HG03103 (cell line): ENCODE data around the gene CIDEA.

Experiments used
- ATAC-seq: cut with Tn5 transposase; IDR thresholded peaks from one replicate; pipeline ENCODE4 v1.9.1; 2021; ENCODE audit warnings: low read depth; ENCODE audit not compliant: unreplicated experiment

The CIDEA gene

DNA sequence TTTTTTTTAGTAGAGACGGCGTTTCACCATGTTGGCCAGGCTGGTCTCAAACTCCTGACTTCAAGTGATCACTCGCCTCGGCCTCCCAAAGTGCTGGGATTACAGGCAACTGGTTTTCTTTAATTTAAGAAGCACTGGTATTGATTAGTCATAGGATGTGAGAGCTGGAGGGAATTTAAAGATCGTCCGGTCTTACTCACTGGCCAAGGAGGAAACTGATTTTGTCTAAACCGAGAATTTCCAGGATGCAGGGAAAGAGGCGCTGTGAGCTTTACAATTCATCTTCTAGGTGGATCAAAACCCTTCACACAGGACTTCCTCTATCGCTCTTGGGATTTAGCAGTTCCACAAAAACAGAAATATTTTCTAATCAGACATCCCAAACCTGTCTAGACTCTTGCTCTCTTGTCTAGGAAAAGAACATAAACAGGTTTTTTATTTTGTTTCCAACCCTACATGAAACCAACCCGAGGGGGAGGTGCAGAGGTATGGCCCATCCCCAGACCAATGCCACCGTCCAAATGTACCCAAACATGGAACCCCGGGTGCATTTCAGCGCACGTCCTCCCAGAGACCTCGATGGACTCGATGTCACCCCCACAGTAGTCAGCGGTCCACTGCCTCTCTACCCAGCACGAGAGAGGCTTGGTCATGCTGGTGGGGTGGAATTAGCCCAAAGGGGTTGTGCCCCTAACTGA lies 41.4 kb downstream of the CIDEA start:
- no peak for ATAC-seq

DNA sequence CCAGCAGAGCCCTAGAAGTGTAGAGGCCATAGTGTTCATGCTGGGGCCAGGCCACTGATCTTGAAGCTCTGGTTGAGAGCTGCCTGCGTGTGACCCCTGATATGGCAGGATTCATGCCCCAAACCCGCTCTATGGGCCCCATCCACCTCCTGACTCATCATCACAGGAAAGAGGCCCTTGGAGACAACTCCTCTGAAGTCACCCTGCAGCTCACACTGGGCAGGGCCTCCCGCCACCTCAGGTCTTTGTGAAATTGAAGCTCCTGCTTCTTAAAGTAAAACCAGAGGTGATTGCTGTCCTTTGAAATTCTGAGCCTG lies 41.9 kb downstream of the CIDEA start:
- ATAC-seq, result no peak

DNA sequence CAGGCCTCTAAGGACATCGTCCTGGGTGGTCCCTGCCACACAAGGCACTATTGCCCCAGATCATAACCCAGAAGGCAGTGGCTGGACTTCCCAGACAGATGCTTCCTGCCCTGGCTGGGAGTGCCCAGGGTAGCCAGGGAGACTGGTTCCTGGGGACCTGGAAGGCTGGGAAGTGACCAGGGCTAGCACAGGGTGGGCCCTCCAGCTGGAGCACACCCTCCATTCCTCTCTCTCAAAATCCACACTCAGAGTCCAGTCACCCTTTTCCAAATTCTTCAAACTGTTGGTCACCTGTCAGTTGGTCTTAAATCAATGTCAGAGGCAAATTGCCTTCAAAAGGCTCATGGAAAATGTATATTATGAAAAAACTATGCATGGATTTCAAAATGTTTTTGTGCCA lies 42.3 kb downstream of the CIDEA start:
- no peak for ATAC-seq

DNA sequence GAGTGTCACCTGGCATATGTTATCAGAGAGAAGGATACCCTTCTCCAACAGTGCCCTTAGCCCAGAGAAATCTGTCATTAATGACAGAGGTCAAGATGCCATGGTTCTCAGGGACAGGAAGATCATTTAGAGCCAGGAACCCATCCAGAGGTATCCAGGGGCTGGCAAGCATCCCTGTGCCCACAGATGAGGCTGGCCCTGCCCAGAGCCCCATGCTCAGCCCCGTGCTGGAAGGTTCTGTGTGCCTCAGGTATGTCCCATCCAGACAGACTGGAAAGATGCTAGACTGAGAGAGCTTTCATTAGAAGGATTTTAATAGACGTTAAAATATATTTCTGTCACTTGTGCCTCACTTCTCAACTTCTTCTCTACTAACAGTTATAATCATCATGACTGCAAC lies 45.7 kb downstream of the CIDEA start:
- ATAC-seq, result no peak

DNA sequence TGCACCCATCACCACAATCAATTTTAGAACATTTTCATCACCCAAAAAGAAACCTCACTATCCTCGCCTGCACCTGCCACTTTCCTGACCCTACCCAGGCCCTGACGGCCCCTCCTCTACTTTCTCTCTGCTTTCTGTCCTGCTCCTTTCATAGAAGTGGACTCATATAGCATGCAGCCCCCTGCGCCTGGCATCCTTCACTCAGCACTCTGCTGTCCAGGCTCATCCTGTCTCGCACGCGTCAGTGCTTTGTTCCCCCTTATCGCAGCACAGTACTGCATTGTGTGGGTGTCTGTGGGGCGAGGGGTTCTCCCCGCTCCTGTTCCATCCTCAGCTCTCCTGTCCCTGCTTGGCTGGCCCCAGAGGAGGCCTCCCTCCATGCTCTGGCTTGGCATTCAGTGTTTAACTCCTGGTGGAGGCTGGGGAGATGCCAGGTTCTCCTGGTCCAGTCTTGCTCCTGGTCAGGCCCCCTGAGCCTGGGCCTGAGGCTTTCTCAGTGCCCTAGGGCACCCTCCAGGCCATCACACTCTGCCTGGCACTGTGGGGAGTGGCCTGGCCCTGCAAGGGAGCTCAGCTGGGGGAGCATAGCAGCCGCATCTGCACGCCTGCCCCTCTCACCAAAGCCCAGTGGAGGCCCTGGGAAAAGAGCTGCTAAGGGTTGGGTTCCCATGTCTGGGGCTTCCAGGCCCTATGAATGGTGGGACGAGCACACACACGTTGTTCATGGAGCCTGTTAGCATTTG lies 47.3 kb downstream of the CIDEA start:
- ATAC-seq, result no peak

DNA sequence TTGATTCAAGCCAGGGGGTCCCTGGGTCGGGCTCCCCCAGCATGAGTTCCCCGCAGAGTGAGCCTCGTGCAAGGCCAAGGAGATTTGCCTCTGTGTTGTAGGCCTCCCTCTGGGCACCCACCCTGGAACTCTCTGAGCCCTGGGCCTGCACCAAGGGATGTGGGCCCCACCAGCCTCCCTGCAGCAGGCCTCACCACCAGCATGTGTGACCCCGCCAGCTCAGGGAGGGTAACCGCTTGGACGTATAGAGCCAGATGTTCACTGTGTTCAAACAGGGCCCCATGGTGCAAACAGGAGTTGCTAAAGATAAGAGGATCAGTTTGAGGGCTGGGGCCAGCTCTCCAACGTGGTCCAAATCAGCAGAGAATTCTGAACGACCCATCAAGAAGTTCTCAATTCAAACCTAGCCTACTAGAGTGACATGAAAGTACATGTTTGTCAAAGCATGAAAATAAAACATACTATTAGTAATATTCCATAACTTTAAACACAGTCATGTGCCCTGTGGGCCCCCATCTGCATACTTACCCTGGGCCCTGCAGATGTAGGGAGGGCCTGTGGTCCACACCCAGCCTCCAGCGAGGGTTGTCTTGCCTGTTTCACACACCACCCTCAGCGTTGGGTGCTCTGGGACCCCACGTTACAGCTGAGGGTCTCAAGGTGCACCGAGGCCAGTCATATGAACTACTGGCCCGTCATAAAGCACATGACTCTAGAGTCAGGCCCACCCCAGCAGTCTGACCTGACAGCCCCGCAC lies 48.4 kb downstream of the CIDEA start:
- no peak for ATAC-seq

DNA sequence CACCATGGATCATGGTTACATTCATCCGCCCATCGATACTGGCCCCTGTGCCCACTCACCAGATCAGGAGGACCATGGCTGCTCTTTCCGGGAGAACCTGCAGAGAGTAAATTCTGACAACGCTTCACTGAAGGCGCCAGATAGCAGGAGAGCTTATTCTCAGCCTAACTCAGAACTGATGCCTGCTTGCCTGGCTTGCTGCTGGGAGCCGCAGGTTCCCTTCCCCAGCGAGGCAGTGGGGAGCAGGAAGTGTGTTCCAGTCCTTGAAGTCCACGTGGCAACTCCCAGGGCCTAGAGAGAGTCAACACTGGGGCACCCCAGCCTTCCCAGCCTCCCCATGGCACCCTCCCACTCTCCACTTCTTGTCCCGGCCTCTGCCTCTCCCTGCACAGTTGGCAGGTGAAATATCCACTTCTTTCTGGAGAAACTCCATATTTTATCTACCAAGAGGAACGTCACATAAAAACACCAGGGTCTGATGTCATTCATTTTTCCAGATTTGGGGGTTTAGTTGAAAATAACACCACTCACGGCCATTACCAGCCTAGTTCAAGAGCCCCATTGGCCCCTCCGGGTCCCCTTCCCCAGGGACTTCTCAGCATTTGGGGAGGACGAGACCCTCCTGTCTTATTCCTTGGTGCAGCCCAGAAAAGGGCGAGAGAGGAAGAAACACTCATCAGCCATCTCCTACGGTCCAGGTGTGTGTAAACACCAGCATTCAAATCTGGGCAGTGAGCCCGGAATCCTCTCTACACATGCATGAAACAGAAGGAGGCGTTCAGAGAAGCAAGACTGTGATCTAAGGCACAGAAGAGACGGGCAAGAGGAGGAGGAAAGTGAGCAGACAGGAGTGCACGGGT lies 50.4 kb downstream of the CIDEA start:
- no peak for ATAC-seq

DNA sequence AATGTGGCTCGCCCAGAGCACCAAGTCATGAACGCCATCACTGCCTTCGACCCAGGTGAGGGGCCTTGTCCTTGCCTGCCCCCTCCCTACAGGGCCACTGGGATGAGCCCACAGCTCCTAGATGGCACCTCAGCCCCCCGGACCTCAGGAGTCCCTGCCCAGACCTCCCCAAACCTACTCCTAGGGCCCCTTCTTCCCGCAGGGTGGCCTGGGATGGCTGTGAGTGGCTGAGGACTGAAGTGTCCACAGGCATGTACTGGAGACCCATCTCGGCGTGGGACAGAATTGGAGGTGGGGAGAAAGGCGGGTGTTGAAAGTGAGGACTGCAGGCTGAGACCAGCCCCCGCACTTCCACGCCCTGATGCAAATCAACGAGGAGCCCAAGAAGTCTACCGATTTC lies 51.0 kb downstream of the CIDEA start:
- ATAC-seq, result no peak

DNA sequence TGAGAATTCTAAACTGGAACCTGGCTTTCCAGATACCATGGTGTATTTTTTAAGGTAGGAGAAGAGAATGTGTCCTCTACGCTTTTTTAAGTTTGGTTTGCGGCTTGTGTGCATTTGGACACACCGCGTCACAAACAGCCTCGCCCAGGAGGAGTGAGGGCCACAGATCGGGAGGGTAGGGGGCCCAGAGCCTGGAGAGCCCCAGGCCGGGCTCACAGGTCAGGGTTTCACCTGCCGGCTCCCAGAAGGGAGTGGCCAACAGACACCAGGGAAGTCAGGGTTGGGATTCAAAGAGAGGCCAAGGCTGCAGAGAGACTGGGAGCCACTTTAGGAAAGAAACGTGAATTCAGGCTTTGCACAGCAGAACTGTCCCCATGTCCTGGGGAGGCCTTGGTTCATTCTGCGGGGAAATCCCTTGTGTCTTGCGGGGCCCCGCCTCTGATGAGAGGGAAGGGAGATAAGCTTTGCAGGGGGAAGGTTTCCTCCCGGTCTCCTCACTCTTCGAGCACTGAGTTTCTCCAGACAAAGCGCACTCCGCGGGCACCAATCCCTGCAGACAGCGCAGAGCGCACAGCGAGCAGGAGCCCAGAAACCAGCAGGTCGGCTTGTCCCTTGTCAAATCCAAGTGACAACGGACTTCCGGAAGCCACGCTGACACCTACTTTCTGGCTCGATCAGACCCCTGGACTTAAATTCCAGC lies 51.9 kb downstream of the CIDEA start:
- no peak for ATAC-seq

DNA sequence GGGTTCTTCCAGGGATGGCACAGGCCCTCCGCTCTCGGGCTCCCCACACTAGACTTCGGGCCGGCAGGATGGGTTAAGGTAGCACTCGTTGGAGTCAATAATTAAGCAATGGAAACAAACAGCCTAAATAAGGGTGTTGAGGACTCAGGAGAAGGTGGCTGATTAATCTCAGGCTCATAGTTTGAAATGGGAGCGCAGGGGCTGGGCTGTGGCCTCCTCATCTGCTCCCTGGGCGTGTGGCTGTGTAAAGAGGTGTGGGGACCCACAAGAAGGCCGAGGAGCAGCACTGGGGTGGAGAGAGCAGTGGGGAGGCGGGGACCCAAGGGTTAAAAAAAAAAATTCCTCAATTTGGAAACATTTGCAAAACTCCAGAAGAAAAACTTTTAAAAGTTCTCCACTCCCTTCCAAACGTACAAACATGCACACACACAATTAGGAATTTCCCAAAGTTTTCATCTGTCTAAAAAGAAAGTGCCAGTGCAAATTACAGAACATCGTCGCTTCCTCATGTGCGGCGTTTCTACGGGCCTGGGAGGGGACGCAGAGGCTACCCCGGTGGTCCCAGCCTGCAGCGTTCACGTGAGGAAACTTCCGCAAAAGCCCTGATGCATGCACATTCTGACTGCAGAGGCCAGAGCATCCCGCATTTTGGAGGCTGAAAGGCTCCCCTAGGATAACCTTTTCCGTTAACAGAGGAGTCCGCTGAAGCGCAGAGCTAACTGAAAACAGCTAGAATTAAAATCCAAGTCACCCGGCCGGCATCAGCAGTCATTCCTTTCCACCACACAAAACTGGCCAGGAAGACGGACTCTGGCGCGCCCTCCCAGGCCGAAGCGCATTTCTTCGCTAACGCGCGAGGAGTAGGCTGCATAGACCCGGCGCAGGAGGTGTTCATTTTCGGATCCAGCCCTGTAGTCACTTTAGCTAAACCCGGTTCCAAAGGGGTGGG lies 52.9 kb downstream of the CIDEA start:
- no peak for ATAC-seq

DNA sequence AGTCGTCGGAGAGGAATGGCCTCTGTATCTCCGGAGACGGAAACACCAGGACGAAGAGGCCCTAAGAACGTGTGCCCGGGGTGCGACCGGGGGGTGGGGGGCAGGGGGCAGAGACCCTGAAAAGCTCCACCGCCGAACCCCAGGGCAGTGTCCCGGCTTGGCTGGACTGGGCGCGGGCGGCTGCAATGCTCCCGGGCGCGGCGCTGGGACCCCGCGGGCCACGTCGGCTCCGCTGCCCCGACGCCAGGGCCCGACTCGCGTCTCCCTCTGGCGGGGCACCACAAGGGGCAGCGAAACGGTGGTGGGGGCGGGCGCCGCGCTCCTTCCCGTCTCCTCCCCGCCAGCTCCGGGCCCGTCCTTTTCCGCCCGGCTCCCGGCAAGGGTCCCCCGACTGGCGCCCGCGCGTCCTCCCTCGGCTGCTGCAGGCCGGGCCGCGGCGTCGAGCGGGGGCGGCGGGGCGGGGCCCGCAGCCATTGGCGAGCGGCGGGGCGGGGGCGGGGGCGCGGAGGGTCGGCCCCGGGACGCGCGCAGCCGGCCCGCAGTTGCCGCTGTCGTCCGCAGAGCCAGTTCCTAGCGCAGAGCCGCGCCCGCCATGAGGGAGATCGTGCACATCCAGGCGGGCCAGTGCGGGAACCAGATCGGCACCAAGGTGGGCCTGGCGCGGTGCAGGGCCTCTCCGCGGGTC lies 53.7 kb downstream of the CIDEA start, which contains the start of gene TUBB6:
TSS of gene TUBB6 (plus strand) at position 541 of the 685 bp plus-strand sequence. CDS start at position 593, 52 bp downstream.
- peak; percentile 55 for ATAC-seq

DNA sequence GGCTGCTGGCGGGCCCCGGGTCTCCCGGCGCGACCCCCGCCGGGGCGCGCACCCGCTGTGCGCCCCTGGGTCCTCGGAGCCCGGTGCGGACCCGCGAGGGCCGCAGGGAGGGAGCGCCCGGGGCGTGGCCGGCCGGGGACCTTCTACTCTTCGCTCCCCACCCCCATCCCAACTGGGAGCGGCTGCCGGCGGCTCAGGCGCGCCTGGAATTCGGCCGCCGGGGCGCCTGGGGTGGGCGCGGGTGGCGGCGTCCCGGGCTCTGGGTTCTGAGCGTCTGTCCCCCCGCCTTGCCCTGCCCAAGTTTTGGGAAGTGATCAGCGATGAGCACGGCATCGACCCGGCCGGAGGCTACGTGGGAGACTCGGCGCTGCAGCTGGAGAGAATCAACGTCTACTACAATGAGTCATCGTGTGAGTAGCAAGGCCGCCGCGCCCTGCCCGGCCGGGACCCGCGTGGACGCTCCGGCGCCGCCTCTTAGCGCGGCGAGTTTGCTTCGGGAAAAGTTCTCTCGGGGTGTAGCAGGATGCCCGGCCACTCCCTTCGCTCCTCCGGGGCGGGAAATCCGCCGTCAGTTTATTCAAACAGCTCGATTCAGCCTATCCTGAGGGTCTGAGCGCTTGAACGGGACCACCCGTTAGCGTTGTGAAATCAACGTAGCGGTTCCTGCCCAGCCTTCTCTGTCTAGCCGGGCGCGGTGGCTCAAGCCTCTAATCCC lies 54.4 kb downstream of the CIDEA start:
- peak; percentile 37 for ATAC-seq

DNA sequence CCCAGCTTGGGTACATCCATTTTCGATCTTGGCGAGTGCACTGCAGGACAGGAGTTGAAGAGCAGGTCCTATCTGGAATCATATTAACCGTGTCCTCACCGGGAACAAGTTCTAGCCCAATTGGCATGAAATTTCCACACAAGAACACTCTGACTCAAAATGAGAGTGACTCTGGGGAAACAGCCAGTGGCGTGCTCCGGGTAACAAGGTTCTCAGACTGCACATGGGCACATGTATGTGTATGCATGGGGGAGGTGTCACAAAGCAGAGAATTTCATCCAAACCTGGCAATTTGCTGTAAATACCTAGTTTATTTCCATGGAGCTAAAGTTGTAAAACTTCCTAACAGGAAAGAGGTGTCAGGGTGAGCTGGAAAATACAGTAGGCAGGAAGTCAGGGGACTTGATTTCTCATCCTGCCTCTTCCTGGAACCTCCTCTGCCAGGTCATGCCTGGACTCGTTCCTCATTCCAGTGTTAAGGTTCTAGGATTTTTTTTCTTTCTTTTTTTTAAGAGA lies 55.6 kb downstream of the CIDEA start:
- no peak for ATAC-seq

DNA sequence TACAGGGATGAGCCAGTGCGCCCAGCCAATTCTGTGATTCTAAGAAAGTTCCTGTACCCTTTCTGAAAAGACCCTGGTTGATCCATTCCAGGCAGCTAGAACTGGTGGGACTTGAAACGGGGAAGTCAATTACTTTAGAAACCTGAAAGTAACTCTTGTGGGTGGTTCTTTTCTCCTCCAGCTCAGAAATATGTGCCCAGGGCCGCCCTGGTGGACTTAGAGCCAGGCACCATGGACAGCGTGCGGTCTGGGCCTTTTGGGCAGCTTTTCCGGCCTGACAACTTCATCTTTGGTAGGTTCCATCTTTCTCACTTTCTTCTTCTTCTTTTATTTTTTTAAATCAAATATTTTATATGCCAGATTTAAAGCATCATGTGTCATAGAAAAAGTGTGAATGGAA lies 56.6 kb downstream of the CIDEA start:
- no peak for ATAC-seq

DNA sequence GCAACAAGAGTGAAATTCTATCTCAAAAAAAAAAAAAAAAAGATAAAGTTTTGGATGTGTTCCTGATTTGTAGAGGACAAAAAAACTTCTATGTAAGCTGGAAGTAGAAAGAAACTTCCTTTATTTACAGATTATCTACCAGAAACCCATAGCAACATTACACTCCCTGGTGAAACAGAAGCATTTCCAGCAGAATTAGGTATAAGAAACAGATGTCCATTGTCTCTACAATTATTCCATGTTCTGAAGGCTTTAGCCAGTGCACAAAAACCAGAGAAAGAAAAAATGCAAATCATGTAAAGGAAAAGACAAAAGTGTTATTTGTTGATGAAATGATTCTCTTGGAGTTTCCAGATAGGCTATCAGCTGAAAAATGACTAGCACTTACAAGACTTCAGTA lies 58.8 kb downstream of the CIDEA start:
- ATAC-seq, result no peak

DNA sequence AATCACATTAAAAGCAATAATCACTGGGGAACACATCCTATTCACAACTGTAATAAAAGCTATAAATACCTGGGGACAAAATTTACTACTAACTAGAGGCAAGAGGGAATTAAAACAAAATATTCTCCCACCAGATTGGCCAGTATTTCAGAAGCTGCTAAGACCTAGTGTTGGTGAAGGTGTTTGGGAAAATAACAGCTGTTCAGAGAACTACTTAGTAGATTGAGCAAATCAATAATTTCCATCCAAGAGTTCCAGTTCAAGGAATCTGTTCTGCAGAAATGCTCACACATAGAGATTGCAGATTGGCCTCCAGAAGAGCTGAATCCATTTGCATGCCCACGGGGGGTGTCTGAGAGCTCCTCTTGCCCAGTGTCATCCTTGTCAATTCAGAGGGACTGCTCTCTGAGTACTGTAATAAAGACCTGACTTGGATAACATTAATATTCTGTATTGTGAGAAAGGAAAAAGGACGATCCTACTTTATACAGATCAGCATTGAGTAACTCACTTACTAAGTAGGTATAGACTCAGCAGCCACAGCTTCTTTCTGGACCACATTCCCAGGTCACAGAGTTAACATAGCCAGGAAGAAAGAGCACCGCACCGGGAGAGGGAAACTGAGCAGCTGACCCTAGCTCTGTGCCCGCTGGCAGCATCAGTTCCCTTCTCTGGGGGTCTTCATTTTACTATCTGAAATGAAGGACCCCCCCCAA lies 59.5 kb downstream of the CIDEA start:
- ATAC-seq, result no peak
